ENCODE results near the gene CPNE1.

The CPNE1 gene

GRCh38 chr20:35598899-35599775, 65.6 kb downstream of the CPNE1 start:
- DNase-seq (ENCODE audit: low spot score): no peak

- no peak for DNase-seq (ENCODE audit: low spot score)
These were observed 66.2 kb downstream of the CPNE1 start for GRCh38 chr20:35598476-35598875.

- no peak for DNase-seq (ENCODE audit: low spot score)
These were observed 67.5 kb downstream of the CPNE1 start for GRCh38 chr20:35597186-35597585.

GRCh38 chr20:35595901-35596300, 68.8 kb downstream of the CPNE1 start:
- DNase-seq (ENCODE audit: low spot score): no peak

- no peak for DNase-seq (ENCODE audit: low spot score)
These were observed 69.2 kb downstream of the CPNE1 start for GRCh38 chr20:35595456-35595855.

- DNase-seq (ENCODE audit: low spot score): no peak
These were observed 72.2 kb downstream of the CPNE1 start for GRCh38 chr20:35592339-35592974.

GRCh38 chr20:35588397-35588796, 76.3 kb downstream of the CPNE1 start:
- DNase-seq (ENCODE audit: low spot score): no peak

GRCh38 chr20:35587436-35587835, 77.3 kb downstream of the CPNE1 start:
- DNase-seq (ENCODE audit: low spot score): no peak

GRCh38 chr20:35586751-35587425, 77.8 kb downstream of the CPNE1 start:
- DNase-seq (ENCODE audit: low spot score): no peak

GRCh38 chr20:35583636-35584560, 80.8 kb downstream of the CPNE1 start:
- no peak for DNase-seq (ENCODE audit: low spot score)

- DNase-seq (ENCODE audit: low spot score): no peak
These were observed 81.8 kb downstream of the CPNE1 start for GRCh38 chr20:35582741-35583404.

GRCh38 chr20:35582131-35582530, 82.6 kb downstream of the CPNE1 start:
- no peak for DNase-seq (ENCODE audit: low spot score)

GRCh38 chr20:35579196-35579595, 85.5 kb downstream of the CPNE1 start:
- no peak for DNase-seq (ENCODE audit: low spot score)

GRCh38 chr20:35578469-35578868, 86.2 kb downstream of the CPNE1 start:
- DNase-seq (ENCODE audit: low spot score): no peak

GRCh38 chr20:35576816-35577215, 87.9 kb downstream of the CPNE1 start:
- DNase-seq (ENCODE audit: low spot score): no peak
